CD4-positive, alpha-beta T cell treated with Interleukin-4 for 4 hours (primary cell): Measurements from ENCODE around the gene SUGP2.

Experiments used
- DNase-seq: peaks from one replicate; pipeline ENCODE4 v3.0.0-alpha.2; 2020

SUGP2 gene

DNA sequence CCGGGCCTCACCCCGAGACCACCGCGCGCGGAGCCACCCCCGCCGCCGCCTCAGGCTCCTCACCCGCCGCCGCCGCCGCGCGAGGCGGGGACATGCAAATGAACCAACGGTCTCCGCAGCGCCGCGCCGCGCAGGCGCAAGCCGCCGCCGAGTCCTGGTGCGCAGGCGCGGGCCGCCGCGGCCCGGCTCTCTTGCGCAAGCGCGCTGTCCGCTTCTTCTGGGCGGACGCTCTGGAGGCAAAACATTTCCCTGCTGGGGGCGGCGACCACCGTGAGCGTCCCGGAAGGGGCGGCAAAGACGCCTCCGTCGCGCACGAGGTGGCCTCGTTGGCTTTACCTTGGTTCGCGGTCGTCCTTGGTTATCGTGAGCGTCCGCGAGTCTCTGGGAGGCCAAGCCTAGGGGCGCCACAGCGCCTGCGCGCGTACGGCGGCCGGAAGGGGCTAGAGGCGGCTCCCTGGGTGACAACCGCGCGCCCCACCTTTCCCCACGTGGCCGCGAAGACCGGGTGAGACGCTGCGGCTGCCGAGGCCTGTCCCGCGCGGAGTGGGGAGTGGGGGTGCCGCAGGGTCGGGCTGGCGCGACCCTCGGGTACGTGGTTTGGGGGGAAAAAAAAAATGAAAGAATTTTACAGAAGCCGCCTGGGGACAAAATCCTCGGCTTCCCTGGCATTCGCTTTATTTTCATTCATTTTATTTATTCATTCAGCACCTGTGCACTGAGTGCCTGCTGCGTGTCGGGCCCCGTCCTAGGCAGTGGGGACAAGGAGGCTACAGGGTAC, at the start of gene SUGP2, which contains the start of gene ARMC6:
TSS of gene SUGP2 (minus strand) at position 92 of the 778 bp plus-strand sequence. CDS start 2,446 bp downstream, outside the sequence.
TSS of gene ARMC6 (plus strand) at position 178 of the 778 bp plus-strand sequence. CDS start 607 bp downstream, outside the sequence.
- peak; percentile 87 for DNase-seq

DNA sequence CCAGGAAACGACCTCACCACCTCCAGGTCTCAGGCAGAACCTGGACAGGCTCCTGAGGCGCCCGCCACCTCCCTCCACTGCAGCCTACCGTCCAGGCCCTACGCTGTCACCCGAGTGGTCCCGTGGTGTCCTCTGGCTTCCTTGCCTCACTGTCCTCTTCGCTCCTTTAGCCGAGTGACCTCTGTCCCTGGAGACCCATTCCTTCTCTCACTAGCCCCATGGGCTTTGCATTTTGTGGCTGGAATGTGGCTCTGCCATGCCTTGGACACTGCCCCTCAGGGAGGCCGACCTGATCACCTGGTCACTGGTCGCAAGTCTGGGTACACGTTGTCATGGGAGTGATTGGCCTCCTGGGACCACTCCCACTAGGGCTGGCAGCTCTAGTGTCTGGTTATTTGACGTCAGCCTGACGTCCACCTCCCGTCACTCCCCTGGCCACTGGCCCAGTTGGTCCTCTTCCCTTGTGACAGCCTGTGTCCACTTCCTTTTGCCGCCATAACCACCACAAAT, 48.4 kb upstream of the SUGP2 start:
- no peak for DNase-seq

DNA sequence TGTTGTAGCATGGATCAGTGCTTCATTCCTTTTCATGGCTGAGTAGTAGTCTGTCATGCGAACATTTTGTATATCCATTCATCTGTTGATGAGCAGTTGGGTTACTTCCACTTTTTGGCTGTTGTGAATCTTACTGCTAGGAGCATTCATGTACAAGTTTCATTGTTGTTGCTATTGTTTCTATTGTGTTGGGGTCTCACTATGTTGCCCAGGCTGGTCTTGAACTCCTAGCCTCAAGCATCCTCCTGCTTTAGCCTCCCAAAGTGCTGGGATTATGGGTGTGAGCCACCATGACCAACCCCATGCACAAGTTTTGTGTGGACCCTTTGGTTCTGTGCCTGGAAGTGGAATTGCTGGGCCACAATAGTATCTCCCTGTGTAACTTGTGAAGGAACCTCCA, 46.3 kb upstream of the SUGP2 start:
- DNase-seq: no peak

DNA sequence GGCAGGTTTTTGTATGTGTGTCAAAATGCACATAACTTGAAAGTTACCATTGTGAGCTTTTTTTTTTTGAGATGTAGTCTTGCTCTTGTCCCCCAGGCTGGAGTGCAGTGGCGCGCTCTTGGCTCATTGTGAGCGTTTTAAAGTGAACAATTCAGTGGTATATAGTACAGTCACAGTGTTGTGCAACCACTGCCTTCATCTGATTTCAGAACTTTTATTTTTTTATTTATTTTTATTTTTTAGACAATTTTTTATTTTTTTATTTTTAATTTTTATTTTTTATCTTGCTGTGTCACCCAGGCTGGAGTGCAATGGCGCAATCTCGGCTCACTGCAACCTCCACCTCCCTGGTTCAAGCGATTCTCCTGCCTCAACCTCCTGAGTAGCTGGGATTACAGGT, 45.5 kb upstream of the SUGP2 start:
- no peak for DNase-seq

DNA sequence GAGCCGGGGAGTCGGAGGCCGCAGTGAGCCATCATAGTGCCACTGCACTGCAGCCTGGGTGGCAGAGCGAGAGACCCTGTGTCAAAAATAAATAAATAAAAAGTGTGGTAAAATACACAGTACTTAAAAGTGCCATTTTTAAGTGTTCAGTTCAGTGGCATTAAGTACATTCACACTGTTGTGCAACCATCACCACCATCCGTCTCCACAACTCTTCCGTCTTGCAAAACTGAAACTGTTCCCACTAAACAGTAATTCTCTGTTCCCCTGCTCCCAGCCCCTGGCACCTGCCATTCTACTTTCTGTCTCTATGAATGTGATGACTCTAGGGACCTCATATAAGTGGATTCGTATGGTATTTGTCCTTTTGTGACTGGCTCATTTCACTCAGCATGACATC, 43.8 kb upstream of the SUGP2 start:
- DNase-seq: no peak

DNA sequence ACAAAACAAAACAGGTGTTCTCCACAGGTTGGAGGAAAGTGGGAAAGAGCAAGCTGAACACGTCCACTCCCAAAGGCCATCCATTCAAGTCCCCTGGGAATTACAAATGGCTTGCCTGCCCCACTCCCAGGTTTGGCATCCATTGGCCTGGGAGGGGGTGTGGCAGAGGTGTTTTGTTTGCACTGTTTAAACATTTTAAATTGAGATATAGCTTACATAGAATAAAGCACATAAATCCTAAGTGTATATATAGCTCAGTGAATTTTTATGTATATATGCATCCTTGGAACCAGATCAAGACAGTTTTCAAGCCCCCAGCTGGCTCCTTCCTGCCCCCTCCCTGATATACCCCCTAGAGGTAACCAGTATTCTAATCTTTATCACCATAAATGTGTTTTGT, 43.2 kb upstream of the SUGP2 start:
- no peak for DNase-seq

DNA sequence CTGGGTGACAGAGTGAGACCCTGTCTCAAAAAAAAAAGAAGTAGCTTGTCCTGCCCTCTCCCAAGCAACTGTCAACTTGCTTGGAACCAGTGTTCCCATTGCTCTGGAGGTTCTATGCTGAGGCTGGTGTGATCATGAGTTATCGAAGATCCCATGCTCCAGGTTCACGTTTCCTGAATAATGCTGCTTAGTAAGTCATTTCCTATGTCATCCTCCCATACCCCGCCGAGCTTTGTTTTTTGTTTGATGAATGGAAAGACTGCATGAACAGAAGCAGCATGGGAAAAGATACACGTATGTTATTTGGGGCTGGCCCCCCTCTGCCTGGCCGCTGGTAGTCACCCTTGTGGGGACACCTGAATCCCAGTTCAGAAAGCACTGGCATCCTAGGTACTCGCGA, 41.8 kb upstream of the SUGP2 start:
- DNase-seq: no peak

DNA sequence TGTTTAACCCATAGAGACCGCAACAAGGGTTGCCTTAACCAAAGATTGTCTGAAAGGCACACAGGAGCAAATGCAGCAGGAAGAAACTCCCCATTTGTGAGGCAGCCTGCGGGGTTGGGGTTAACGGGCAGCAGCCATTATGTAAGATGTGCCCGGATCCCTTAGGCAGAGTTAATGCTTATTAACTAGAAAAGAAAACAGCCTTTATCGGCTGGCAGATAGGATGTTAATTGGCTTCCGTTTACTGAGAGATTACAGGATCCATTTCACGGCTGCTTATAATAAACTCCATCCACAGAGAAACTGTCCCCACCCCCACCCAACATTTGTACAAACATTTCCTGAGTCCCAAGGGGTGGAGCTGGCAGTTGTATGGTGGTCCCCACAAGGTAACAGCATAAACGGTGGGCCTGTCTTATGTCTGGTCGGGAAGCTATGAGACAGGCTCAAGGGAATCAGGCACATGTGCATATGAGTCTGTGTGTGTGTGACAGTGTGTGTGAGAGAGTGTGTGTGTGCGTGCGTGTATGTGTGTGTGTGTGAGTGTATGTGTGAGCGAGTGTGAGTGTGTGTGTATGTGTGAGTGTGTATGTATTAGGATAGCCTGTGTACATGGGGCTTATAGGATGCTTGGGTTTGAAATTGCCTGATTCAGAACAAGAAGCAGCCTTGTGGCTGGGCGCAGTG, 41.0 kb upstream of the SUGP2 start:
- DNase-seq: no peak

DNA sequence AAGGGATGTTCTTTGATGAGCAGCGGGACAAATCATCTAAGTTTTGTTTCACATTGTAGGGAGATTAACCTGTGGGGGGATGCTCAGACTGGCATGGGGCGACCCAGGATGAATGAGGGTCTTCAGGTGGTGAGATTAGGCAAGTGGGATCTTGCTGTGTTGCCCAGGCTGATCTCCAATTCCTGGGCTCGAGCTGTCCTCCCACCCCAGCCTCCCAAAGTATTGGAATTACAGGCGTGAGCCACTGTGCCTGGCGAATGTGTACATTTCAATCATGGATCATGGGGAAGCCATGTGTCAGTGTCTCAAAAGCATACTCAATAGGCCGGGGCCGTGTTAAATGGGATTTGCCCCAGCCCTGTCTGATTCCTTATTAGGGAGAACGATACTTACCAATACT, 38.6 kb upstream of the SUGP2 start:
- DNase-seq: no peak

DNA sequence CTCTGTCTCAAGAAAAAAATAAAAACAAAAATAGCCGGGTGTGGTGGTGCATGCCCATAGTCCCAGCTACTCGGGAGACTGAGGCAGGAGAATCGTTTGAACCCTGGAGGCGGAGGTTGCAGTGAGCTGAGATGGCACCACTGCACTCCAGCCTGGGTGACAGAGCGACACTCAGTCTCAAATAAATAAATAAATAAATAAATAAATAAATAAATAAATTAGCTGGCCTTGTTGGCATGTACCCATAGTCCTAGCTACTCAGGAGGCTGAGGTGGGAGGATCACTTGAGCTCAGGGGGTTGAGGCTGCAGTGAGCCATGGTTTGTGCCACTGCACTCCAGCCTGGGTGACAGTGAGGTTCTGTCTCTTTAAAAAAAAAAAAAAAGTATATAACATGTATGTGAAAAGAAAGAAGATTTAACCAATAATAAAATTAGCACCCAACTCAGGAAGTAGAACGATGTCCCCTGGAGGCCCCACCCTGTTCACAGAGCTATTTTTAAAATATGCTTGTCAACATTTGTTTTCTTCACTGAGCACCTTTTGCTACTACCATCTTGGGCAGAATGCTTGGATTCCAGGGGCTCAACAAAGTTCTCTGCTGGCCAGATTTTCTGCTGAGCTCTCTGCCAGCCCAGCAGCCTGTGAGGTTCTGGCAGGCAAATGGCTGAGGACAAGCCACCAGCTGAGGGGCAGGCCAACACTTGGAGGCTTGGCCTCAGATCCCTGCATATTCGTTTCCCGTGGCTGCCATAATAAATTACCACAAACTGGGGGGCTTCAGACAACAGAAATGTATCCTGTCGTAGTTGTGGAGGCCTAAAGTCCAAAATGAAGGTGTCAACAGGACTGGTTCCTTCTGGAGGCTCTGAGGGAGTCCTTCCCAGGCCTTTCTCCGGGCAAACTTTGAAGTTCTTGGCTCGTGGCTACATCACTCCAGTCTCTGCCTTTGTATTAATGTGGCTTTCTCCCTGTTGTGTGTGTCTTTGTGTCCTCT, 35.6 kb upstream of the SUGP2 start:
- DNase-seq: peak; percentile 44

DNA sequence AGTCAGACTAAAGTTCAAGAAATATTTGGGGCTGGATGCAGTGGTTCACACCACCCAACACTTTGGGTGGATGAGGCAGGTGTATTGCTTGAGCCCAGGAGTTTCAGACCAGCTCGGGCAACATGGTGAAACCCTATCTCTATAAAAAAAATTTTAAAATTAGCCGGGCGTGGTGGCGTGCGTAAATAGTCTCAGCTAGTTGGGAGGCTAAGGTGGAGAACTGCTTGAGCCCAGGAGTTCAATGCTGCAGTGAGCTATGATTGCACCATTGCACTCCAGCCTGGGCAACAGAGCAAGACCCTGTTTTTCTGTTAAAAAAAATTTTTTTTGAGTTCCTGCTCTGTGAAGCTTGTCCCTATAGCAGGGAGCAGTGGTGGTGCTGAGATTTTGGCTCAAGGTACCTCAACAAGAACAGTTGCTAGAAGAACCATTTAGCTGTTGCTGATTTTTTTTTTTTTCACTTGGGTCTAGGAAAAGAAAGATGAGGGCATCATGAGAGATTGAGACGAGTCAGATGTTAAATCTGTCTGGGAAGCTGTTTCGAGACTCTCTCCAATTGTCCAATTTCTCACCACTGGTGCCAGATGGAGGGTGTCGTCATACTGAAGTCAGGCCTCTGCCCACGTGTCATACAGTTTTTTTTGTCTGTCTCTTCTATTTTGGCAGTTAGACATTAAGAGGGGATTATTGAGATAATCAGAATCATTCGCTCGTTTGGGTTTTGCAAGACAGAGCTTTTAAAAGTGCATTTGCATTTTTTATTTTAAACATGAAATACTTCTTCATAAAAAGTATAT, 34.2 kb upstream of the SUGP2 start:
- DNase-seq: no peak

DNA sequence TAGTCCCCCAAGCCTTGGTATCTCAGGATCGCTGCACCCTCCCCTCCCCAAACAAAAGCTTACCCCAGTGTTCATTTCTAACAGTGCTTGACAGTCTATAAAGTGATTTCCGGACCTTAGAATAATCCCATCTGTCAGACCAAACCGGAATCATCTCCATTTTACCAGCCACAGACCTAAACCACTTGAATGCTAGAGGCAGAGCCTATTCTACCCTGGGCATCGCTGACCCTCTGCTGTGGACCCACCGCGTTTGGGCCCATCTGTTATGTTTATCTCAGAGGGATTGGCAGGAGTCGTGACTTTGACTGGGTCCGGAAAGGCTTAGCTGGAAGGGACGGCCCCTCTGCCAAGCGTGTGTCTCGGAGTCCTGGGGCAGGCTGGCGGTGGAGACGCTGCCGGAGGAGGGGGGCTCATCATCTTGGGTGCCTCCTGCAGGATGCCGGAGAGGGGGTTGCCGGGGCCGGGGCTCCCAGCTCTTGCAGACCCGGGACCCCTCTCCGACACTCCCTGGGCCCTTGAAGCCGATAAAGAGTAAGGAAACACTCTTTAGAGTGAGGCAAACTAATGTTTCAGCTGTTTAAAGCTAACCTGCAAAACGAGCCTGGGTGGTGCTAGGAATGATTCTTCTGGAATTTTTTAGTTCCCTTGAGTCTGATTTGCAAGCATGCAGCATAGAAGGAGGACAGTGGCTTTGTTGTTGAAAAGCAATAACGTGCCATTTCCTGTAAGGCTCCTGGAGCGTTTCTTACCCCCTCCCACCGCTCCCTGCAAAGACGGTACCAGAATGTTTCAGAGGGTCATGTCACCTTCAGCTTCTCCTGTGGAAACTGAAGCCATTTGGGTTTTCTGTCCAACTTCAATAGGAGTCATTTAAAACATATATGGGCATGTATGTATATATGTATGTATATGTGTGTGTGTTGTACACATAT, 31.8 kb upstream of the SUGP2 start:
- peak; percentile 21 for DNase-seq

DNA sequence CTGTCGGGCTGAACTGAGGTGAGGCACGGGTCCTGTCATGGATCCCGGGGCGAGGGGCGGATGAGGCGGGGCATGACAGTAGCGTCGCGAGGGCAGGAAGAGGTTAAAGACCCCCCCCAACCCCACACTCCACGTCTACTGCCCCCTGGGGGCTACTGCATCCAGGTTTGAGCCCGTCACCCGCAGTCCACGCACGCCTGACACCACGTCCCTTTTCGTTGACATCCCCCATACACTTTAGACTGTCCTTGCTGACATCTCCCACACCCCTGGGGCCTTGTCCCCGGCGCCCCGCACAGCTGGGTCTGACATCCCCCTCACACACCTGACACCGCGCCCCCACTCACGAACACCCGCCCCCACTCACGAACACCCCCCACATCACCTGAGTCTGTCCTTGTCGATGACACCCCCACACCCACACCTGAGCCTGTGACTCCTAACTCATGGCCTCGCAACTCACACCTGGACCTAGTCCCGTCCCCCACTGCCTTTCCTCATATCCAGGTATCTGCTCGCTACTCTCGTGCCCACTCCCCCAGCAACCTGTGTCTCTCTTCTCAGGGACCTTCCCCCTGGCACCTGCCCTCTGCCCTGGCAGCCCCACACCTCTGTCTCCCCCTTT, 30.9 kb upstream of the SUGP2 start:
- no peak for DNase-seq

DNA sequence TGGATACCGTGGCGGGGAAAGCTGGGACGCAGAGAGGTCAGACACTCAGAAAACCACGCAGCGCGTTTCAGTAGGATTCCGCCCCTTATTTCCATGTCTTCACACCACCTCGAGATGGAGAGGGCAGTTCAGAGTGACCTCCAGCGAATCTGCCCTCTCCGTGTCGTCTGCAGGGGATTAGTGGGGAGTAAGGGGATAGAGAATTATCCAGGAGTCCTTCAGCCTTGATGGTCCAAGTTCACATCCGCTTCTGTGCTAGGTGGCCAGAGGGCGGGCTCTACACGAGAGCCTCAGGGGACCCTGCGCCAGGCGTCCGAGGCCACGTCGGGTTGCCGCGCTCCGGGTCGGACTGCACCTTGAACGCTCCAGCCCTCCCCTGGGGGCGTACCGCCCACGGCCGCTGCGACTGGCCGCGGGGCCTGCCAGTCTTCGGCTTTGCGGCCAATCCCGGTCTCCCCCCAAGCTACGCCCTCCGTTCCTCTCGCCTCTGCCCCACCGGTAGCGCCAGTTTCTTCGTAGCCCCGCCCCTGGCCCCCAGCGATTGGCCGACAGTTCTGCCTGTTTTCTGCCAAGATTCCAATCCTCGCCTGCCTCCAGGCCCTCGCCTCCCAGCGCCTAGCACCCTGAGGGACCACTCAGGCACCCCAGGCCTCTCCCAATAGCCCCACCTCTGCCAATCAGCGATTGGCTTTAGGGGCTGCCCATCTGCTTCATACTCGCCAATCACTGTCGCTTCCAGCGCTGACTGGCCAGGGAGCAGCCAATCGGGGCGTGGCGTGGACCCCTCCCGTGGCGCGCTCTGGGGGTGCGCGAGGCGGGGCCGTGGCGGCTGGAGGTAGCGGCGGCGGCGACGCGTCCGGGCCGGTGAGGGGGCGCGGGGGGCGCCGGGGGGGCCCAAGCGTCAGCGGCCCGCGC, 30.1 kb upstream of the SUGP2 start, which contains the start of gene SLC25A42:
TSS of gene SLC25A42 (plus strand) at position 812 of the 915 bp plus-strand sequence. CDS start 32,131 bp downstream, outside the sequence.
- peak; percentile 100 for DNase-seq

DNA sequence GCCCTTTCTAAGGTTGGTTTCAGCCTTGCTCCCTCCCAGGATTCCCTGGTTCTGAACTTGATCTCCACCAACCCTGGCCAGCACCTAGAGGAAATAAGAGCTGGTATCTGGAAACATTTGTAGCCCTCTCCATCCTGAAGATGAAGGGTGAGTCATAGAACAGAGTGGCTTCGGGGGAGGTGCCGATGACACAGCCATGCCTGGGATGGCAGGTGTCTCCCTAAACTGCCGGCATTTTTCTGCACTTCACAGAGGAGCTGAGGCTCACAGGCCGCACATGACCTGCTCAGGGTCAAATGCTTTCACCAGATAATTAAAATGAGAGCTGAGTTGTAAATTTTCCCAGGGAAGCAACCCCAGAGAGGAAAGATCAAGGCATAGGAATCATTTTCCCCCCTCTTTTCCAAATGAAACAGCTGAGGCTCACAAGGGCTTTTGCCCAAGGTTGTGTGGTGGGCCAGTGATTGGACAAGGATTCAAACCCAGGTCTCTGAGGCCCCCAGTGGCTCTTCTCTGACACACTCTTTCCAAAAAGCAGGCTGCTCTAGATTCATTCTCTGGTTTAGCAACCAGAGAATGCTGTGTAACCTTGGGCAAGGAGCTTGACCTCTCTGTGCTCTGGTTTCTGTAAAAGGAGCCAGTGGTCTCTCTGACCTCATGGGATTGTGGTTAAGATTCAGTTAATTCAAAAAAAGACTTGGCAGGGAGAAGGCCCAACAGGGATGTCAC, 29.3 kb upstream of the SUGP2 start:
- DNase-seq: no peak

DNA sequence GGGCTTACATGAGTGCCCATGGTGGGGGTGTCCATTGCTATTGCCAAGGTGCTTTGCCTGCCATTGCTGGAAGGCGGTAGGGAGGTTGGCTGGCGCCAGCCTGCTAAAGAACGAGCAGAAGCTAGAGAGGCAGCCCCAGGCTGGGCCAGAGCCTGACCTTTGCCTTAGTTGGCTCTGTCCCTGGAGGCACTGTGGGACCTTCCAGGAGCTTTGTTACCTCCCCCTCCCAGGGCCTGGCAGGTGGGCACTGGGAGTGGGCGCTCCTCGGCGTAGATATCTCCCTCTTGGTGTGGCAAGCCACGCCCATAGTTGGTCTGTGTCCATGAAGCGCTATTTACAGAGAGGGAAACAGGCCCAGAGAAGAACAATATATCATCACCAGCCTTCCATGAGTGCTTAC, 28.2 kb upstream of the SUGP2 start:
- DNase-seq: no peak

DNA sequence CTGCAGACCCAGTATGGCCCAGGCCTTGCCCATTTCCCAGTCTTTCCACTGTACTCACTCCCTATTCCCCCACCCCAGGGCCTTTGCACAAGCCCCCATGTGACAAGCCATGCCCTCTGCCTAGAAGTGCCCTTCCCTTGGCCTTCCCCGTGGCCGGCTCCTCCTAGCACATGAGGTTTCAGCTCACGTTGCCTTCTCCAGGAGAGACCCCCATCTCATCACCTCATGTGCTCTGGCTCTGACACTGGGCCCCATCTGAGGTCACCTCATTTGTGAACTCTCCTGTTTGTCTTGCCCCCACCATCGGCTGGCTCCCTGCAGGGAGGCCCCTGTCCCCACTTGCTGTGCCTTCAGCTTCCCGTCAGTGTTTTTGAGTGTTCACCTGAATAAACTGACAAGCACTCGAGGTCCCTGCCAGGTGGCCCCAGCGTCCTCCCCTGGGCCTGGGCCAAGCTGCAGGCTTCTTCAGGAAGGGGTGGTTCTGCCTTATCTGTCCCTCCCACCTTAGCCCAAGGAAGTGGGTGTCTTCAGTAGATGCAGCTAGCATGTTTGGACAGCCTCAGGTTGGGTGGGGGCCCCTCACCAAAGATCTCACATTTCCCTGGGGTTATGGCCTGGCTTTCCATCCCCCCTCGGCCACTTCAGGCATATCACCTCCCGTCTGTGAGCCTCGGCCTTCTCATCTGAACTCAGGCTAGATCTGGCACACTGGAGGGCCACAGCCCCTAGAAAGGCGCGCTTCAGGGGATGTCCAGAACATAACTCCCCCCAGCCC, 26.7 kb upstream of the SUGP2 start:
- DNase-seq: no peak
